ENCODE data around the gene DTNBP1. TPM values are rescaled to one million over a fixed set of nuclear protein-coding genes. Genes with fewer than 3 reads are reported as not detected.
A peak's percentile ranks its signal among the peaks of the same experiment; 100 is the strongest.

DTNBP1 gene
- total and polyA plus RNA-seq, 2 of the 8 experiments (the other 6 are each of a cell fraction or from before 2014, with no cell fraction given), result 13.5 to 22.1 TPM

DNA sequence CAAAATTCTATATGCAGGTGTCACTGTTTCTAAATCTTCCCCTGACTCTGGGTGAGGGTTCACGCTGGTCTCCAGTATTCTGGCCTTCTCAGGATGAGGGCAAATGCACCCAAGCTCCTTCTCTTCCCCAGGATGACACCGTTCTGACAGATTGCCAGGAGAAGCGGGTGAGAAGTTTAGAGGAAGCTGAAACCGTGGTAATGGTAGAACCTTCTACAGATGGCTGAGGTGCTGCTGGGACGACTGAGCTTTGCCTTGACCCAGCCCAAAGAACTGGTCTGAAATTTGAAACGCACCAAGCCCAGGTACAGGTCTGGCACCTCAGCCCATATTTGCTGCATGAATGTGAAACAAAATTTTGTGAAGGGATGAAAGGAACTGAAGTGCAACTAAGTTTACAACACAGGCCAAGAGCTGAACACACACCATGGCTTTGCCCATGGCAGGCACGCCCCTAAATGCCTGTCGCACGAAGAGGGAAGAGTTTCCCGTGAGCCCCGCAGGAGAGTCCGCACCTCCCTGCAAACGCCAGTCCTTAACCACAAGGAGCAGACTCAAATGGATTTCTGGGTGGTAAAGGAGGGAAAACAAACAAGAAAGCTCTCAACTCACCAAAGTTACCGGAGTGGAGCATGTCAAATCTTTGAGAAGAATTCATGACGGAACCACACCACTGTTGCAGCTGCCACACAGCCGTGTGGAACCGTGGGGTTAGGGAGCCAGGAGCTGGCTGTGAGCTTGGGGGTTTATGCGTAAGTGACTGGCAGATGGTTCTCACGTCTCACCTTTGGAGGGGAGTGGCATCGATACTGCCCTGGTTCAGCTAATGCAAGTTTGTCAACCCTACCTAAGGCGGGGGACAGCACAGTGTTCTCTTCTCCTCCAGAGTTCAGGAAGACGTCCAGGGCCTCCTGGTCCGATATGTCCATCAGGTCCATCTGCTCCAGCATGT lies 138.9 kb downstream of the DTNBP1 start (continued):
- TF ChIP-seq RFX5 (IDR thresholded peaks at IDR 0.05; ENCODE audit: borderline replicate concordance, low read depth, low read length), result no peak
- TF ChIP-seq, protein P1, sequence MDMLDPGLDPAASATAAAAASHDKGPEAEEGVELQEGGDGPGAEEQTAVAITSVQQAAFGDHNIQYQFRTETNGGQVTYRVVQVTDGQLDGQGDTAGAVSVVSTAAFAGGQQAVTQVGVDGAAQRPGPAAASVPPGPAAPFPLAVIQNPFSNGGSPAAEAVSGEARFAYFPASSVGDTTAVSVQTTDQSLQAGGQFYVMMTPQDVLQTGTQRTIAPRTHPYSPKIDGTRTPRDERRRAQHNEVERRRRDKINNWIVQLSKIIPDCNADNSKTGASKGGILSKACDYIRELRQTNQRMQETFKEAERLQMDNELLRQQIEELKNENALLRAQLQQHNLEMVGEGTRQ (IDR thresholded peaks at IDR 0.05; ENCODE audit: low read length), result no peak
- TF ChIP-seq, protein P2, sequence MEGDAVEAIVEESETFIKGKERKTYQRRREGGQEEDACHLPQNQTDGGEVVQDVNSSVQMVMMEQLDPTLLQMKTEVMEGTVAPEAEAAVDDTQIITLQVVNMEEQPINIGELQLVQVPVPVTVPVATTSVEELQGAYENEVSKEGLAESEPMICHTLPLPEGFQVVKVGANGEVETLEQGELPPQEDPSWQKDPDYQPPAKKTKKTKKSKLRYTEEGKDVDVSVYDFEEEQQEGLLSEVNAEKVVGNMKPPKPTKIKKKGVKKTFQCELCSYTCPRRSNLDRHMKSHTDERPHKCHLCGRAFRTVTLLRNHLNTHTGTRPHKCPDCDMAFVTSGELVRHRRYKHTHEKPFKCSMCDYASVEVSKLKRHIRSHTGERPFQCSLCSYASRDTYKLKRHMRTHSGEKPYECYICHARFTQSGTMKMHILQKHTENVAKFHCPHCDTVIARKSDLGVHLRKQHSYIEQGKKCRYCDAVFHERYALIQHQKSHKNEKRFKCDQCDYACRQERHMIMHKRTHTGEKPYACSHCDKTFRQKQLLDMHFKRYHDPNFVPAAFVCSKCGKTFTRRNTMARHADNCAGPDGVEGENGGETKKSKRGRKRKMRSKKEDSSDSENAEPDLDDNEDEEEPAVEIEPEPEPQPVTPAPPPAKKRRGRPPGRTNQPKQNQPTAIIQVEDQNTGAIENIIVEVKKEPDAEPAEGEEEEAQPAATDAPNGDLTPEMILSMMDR (IDR thresholded peaks at IDR 0.05; ENCODE audit: control extremely low read depth in 1 of 3, insufficient read depth in 1 of 3, low read depth in 1 of 3, low read length in 3 of 3), result no peak
- no peak for TF ChIP-seq CBX8 (IDR thresholded peaks at IDR 0.05; ENCODE audit: borderline replicate concordance, low read depth, low read length)
- TF ChIP-seq, protein P3, sequence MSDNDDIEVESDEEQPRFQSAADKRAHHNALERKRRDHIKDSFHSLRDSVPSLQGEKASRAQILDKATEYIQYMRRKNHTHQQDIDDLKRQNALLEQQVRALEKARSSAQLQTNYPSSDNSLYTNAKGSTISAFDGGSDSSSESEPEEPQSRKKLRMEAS (IDR thresholded peaks at IDR 0.05), result peak; percentile 54; the same call in 1 of the 2 replicates
- no peak for TF ChIP-seq TCF12 (IDR thresholded peaks at IDR 0.05; ENCODE audit: low read depth, low read length)
- no peak for TF ChIP-seq SP4 (IDR thresholded peaks at IDR 0.05; ENCODE audit: low read length)
- no peak for TF ChIP-seq CTBP2 (IDR thresholded peaks at IDR 0.05; ENCODE audit: borderline replicate concordance, insufficient read depth, insufficient read length, low read length)
- TF ChIP-seq, protein P4, sequence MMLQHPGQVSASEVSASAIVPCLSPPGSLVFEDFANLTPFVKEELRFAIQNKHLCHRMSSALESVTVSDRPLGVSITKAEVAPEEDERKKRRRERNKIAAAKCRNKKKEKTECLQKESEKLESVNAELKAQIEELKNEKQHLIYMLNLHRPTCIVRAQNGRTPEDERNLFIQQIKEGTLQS (IDR thresholded peaks at IDR 0.05; ENCODE audit: insufficient read depth, low read depth, low read length), result no peak
- TF ChIP-seq TEAD4 (IDR thresholded peaks at IDR 0.05; ENCODE audit: low read depth, low read length), result no peak
- TF ChIP-seq POLR2A (IDR thresholded peaks at IDR 0.05; ENCODE audit: control extremely low read depth in 1 of 2, low read depth in 2 of 2, low read length in 2 of 2), result peak in 1 of 2 experiments; percentile 18; a peak in 2 of 3 replicates
- TF ChIP-seq ZNF274 (IDR thresholded peaks at IDR 0.05; ENCODE audit: borderline replicate concordance, extremely low read depth, low read length), result no peak
- TF ChIP-seq EZH2 (IDR thresholded peaks at IDR 0.05; ENCODE audit: low read depth, low read length, severe bottlenecking), result no peak
- no peak for TF ChIP-seq POU5F1 (IDR thresholded peaks at IDR 0.05; ENCODE audit: low read depth, low read length)
- TF ChIP-seq YY1 (IDR thresholded peaks at IDR 0.05; ENCODE audit: low read depth, low read length), result no peak
- TF ChIP-seq GTF2F1 (IDR thresholded peaks at IDR 0.05; ENCODE audit: borderline replicate concordance, low read depth, low read length), result peak; percentile 3; the same call in 1 of the 2 replicates
- no peak for TF ChIP-seq HDAC6 (IDR thresholded peaks at IDR 0.05; ENCODE audit: low read depth, low read length)
- TF ChIP-seq SAP30 (IDR thresholded peaks at IDR 0.05; ENCODE audit: insufficient read depth, insufficient replicate concordance, low read length), result no peak
- no peak for TF ChIP-seq CBX5 (IDR thresholded peaks at IDR 0.05; ENCODE audit: low read depth, low read length)
